HG02623 (cell line): ENCODE measurements around the gene TIMP2.
"Not testable (repeated sequence)": the region's sequence is repeated elsewhere in the genome, so short reads cannot be mapped to it uniquely, and the experiment has no call there.

Experiments used
- ATAC-seq: cut with Tn5 transposase; IDR thresholded peaks from one replicate; pipeline ENCODE4 v1.9.1; 2021; ENCODE audit warnings: moderate library complexity; ENCODE audit not compliant: unreplicated experiment

The TIMP2 gene

GRCh38 chr17:78873519-78874340 is 51.5 kb downstream of the TIMP2 start:
- ATAC-seq, result no peak

- ATAC-seq, result no peak
These were observed 52.7 kb downstream of the TIMP2 start for GRCh38 chr17:78872486-78872885.

- no peak for ATAC-seq
These were observed 54.6 kb downstream of the TIMP2 start for GRCh38 chr17:78870621-78871020.

- no peak for ATAC-seq
These were observed 56.8 kb downstream of the TIMP2 start for GRCh38 chr17:78868391-78868790.

- not testable (repeated sequence) for ATAC-seq
These were observed 58.1 kb downstream of the TIMP2 start for GRCh38 chr17:78867046-78867445.

- ATAC-seq, result no peak
These were observed 59.4 kb downstream of the TIMP2 start for GRCh38 chr17:78865682-78866390.

GRCh38 chr17:78864117-78864516 is 61.1 kb downstream of the TIMP2 start:
- ATAC-seq, result no peak

- ATAC-seq, result no peak
These were observed 62.8 kb downstream of the TIMP2 start for GRCh38 chr17:78862073-78863023.

GRCh38 chr17:78861229-78861628 is 64.0 kb downstream of the TIMP2 start:
- no peak for ATAC-seq

- no peak for ATAC-seq
These were observed 66.1 kb downstream of the TIMP2 start for GRCh38 chr17:78859051-78859450.

GRCh38 chr17:78857266-78857665 is 67.9 kb downstream of the TIMP2 start:
- no peak for ATAC-seq

GRCh38 chr17:78855561-78856165 is 69.5 kb downstream of the TIMP2 start:
- ATAC-seq, result no peak

GRCh38 chr17:78854508-78854907 is 70.7 kb downstream of the TIMP2 start:
- ATAC-seq, result no peak

GRCh38 chr17:78853926-78854394 is 71.2 kb downstream of the TIMP2 start:
- no peak for ATAC-seq

GRCh38 chr17:78852709-78853121 is 72.5 kb downstream of the TIMP2 start:
- ATAC-seq, result no peak

- ATAC-seq, result no peak
These were observed 76.2 kb downstream of the TIMP2 start for GRCh38 chr17:78849026-78849425.

GRCh38 chr17:78847052-78847451 is 78.1 kb downstream of the TIMP2 start:
- no peak for ATAC-seq

- no peak for ATAC-seq
These were observed 80.7 kb downstream of the TIMP2 start for GRCh38 chr17:78844301-78845005.

GRCh38 chr17:78842881-78843565 is 82.2 kb downstream of the TIMP2 start:
- no peak for ATAC-seq
